A673 (cell line): ENCODE results near the gene RNF5. TPM values are rescaled to one million over a fixed set of nuclear protein-coding genes. Genes with fewer than 3 reads are reported as not detected.
A peak's percentile ranks its signal among the peaks of the same experiment; 100 is the strongest.

ENCODE experiments used
- BruUV-seq: library from RNA; stranded (reverse); fragments of 400-500 nt; replicated peaks from 2 replicates; lab custom pipeline; 2021; lab: Mats Ljungman, UMichigan
- CTCF ChIA-PET: fragments of 300-600 bp; sonication (Branson Sonifier 250); formaldehyde crosslinking; loops from one replicate; lab custom pipeline; 2022; ENCODE audit warnings: antibody characterized with exemption; lab: Charles Lee
- POLR2A ChIA-PET: fragments of 300-600 bp; sonication (Branson Sonifier 250); formaldehyde crosslinking; loops from one replicate; lab custom pipeline; 2022; ENCODE audit warnings: antibody characterized with exemption; ENCODE audit not compliant: low non-redundant PET; lab: Charles Lee
- DNase-seq: peaks from one replicate; pipeline ENCODE4 v3.0.0-alpha.2; 2015; ENCODE audit warnings: low spot score
- H3K27ac ChIP-seq: fragments of 200-600 bp; sonication (generic); 2 replicates; pipeline ENCODE4 v1.5.1; 2016; ENCODE audit warnings: mixed run types, low read depth, mild to moderate bottlenecking, mixed read lengths, antibody characterized with exemption, low read length; ENCODE audit not compliant: poor library complexity, severe bottlenecking
- H3K27me3 ChIP-seq: fragments of 200-600 bp; sonication (generic); replicated peaks from 2 replicates; pipeline ENCODE4 v1.6.1; 2017; ENCODE audit warnings: mixed run types, low read depth, mild to moderate bottlenecking, mixed read lengths, antibody characterized with exemption, low read length; ENCODE audit not compliant: insufficient read depth, poor library complexity
- H3K36me3 ChIP-seq: fragments of 200-600 bp; sonication (generic); 2 replicates; pipeline ENCODE4 v1.6.1; 2016; ENCODE audit warnings: mixed run types, mild to moderate bottlenecking, mixed read lengths, antibody characterized with exemption, low read length; ENCODE audit not compliant: insufficient read depth, poor library complexity, severe bottlenecking
- H3K4me1 ChIP-seq: fragments of 200-600 bp; sonication (generic); 2 replicates; pipeline ENCODE4 v1.6.1; 2017; ENCODE audit warnings: mixed run types, mild to moderate bottlenecking, mixed read lengths, antibody characterized with exemption, low read length; ENCODE audit not compliant: insufficient read depth, poor library complexity, severe bottlenecking
- H3K4me3 ChIP-seq: fragments of 200-600 bp; sonication (generic); 2 replicates; pipeline ENCODE4 v1.5.1; 2016; ENCODE audit warnings: low read depth, mixed run types, mild to moderate bottlenecking, mixed read lengths, low read length; ENCODE audit not compliant: poor library complexity, severe bottlenecking
- H3K9me3 ChIP-seq: fragments of 200-600 bp; sonication (generic); 2 replicates; pipeline ENCODE4 v1.6.1; 2016; ENCODE audit warnings: mixed run types, low read depth, mild to moderate bottlenecking, mixed read lengths, antibody characterized with exemption, low read length; ENCODE audit not compliant: poor library complexity, severe bottlenecking
- EZH2 ChIP-seq: fragments of 200-600 bp; sonication (generic); IDR thresholded peaks from 2 replicates; pipeline ENCODE4 v1.6.1; 2017; ENCODE audit warnings: borderline replicate concordance, low read depth, mild to moderate bottlenecking, mixed read lengths, antibody characterized with exemption, low read length; ENCODE audit not compliant: poor library complexity, severe bottlenecking
- intact Hi-C: fragments of 100-400 bp; cut with micrococcal nuclease; formaldehyde crosslinking; loops from one replicate; pipeline ENCODE4 v1.10.0; 2022; ENCODE audit not compliant: unreplicated experiment
- total RNA-seq: library from RNA; stranded (reverse); gene quantifications from 2 replicates; pipeline ENCODE4 v1.2.3, GENCODE V29; 2021
- TF ChIP-seq, protein P1 (sequence below): fragments of 300-800, 200-600 bp; sonication (generic); conservative IDR thresholded peaks from 2 replicates; pipeline ENCODE4 v1.5.1; 2017; ENCODE audit warnings: low read depth, mild to moderate bottlenecking, antibody characterized with exemption, low read length, moderate library complexity, mixed read lengths

RNF5 gene
- total RNA-seq, 1 experiment from 2014 or later: 62.9 TPM

DNA sequence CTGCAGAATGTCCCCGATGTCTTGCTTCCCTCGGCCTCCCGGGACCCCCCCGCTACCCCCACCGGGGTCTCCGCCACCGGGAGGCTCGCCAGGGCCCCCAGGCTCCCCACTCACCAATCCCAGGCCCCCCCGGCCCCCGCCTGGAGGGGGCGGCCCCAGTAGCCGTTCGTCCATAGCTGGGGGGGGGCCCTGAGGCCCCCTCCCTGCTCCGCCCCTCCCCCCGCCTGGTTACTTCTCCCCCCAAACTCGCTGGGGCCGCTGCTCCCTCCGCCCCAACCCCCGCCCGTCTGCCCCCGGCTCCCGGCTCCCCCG is 11.5 kb downstream of the RNF5 start:
- ChIA-PET POLR2A (no interaction called here), CTCF (no interaction called here)
- peak overlapping the region; percentile 94 for H3K27ac ChIP-seq
- no peaks in the 10 kb centered on the region for H3K9me3 ChIP-seq
- intact Hi-C loops: no loop called here
- H3K4me1 ChIP-seq: peaks cover 23% of the 10 kb centered on the region
- DNase-seq: no peak
- no peak for TF ChIP-seq EZH2
- TF ChIP-seq, protein P1, sequence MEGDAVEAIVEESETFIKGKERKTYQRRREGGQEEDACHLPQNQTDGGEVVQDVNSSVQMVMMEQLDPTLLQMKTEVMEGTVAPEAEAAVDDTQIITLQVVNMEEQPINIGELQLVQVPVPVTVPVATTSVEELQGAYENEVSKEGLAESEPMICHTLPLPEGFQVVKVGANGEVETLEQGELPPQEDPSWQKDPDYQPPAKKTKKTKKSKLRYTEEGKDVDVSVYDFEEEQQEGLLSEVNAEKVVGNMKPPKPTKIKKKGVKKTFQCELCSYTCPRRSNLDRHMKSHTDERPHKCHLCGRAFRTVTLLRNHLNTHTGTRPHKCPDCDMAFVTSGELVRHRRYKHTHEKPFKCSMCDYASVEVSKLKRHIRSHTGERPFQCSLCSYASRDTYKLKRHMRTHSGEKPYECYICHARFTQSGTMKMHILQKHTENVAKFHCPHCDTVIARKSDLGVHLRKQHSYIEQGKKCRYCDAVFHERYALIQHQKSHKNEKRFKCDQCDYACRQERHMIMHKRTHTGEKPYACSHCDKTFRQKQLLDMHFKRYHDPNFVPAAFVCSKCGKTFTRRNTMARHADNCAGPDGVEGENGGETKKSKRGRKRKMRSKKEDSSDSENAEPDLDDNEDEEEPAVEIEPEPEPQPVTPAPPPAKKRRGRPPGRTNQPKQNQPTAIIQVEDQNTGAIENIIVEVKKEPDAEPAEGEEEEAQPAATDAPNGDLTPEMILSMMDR: no peak
- no peaks in the 10 kb centered on the region for H3K27me3 ChIP-seq
- H3K36me3 ChIP-seq: peaks cover 20% of the 10 kb centered on the region
- H3K4me3 ChIP-seq: peak overlapping the region; percentile 69
- no TSS peak for BruUV-seq

DNA sequence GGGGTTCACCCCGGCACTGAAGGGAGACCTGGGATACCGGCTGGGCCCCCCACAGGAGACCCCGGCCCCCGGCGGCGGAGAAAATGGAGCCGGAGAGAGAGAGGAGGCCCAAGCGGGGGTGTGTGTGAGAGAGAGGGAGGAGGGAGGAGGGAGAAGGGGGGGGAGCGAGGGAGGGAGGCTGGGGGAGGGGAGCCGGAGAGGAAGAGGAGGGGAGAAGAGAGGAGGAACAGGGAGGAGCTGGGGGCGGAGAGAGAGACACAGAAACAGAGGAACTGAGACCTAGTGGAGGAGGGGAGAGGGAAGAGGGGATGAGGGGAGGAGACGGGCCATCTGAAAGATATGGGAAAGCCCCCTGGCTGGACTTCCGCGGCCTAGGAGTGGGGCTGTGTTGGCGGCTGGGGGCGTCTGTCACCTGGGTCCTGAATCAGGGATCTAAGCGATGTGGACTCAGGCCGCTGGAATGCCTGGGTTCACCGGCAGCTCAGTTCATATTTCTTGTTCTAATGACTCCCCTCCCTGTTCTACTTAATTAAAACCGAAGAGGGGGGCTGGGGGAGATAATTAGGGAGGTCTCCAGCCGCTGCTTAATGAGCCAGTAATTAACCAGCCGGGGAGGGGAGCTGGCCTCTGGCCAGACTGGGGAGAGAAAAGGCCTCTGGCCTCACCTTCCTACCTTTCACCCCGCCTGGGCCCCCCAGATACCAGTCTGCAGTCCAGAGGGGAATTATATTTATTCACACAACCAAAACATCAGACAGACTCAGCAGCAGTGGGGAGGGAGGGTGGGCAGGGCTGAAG is 12.0 kb downstream of the RNF5 start, which contains the start of gene PBX2:
Gene PBX2 (minus strand): TSS at position 149 of the 798 bp plus-strand sequence. CDS start 287 bp downstream, outside the sequence.
- H3K4me3 ChIP-seq: peak within 1 kb of the TSS; percentile 69
- TF ChIP-seq, protein P1: no peak
- TF ChIP-seq EZH2: no peak
- H3K27me3 ChIP-seq: no peaks in the 10 kb centered on the region
- H3K4me1 ChIP-seq: peaks cover 28% of the 10 kb centered on the region
- DNase-seq: peak; percentile 94
- POLR2A ChIA-PET: no interaction called here
- TSS peak; percentile 95 for BruUV-seq
- no peaks in the 10 kb centered on the region for H3K9me3 ChIP-seq
- H3K36me3 ChIP-seq: peaks cover 20% of the 10 kb centered on the region
- peak within 1 kb of the TSS; percentile 94 for H3K27ac ChIP-seq
- CTCF ChIA-PET: interaction anchor here (0.5 to 0.9 kb wide), 3 partner anchors 26 to 1058 kb away, joined by 3 read pairs; partner anchors contain the start of genes ATF6B and EGFL8
- intact Hi-C loops: no loop called here

DNA sequence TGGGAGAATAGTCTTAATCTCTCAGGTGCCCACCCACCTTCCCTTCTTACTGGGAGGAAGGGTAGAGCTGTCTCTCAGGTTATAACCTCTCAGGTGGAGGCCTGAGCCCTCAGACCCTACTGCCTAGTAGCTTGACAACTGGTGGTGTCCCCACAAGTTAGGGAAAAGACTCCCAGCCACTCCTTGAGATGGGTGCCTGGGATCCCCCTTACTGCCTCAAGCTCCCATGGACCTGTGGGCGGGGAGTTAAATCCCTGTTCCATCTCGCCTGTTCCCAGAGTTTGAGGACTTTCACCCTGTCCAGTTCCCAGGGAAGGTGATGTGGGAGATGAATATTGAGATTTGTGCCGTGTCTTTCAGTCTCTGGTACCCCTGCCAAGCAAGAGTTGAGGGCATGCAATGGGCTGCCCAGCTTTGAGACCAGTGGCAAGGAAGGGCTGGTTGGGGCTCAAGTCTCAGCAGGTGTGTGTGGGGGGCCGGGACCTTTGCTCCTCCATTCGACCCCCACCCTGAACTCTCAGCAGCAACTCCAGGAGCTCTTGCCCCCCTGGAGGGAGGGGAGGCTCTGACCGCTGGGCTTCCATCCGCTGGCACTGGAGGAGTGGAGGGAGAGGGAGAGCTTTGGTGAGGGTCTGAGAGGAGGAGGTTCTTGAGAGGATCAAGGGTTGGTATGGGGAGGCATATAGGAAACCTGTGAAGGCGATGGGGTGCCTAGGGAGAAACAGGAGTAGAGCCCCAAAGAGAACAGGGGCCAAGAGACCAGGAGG is 12.9 kb downstream of the RNF5 start:
- DNase-seq: no peak
- POLR2A ChIA-PET: no interaction called here
- TF ChIP-seq EZH2: no peak
- TF ChIP-seq, protein P1: no peak
- H3K27ac ChIP-seq: peak overlapping the region; percentile 94
- H3K27me3 ChIP-seq: no peaks in the 10 kb centered on the region
- CTCF ChIA-PET: interaction anchor here (0.5 to 0.9 kb wide), 2 partner anchors 63 to 1057 kb away, joined by 3 read pairs; partner anchors contain the start of gene ATF6B
- peaks cover 20% of the 10 kb centered on the region for H3K36me3 ChIP-seq
- intact Hi-C loops: no loop called here
- no TSS peak for BruUV-seq
- no peaks in the 10 kb centered on the region for H3K9me3 ChIP-seq
- no peak overlapping the region for H3K4me3 ChIP-seq
- H3K4me1 ChIP-seq: peaks cover 30% of the 10 kb centered on the region
